Fibroblast of villous mesenchyme (primary cell): ENCODE results near the gene PRDM2. TPM values are rescaled to one million over a fixed set of nuclear protein-coding genes. Genes with fewer than 3 reads are reported as not detected.
"Not testable (repeated sequence)": the region's sequence is repeated elsewhere in the genome, so short reads cannot be mapped to it uniquely, and the experiment has no call there.

Source experiments
- DNase-seq: peaks from one replicate; pipeline ENCODE4 v3.0.0-alpha.2; 2010; ENCODE audit warnings: low read depth
- H3K4me3 ChIP-seq: 2 replicates; pipeline ENCODE4 v1.5.1; 2011; ENCODE audit warnings: low read depth, mild to moderate bottlenecking, low read length
- CTCF ChIP-seq: IDR thresholded peaks from 2 replicates; pipeline ENCODE4 v1.5.1; 2012; ENCODE audit warnings: low read depth, mild to moderate bottlenecking, low read length; ENCODE audit not compliant: insufficient read depth
- total RNA-seq: library from RNA; depleted of rRNA; stranded (reverse); fragments of >200 nt; gene quantifications from 2 replicates; pipeline ENCODE4 v1.2.3, GENCODE V29; 2012

PRDM2 gene
- total RNA-seq, 1 donor, result 19.9 TPM

- DNase-seq, result no peak
- TF ChIP-seq CTCF, result no peak
- no peak overlapping the region for H3K4me3 ChIP-seq
Measured at GRCh38 chr1:13681921-13682320, 18.1 kb upstream of the PRDM2 start.

DNA sequence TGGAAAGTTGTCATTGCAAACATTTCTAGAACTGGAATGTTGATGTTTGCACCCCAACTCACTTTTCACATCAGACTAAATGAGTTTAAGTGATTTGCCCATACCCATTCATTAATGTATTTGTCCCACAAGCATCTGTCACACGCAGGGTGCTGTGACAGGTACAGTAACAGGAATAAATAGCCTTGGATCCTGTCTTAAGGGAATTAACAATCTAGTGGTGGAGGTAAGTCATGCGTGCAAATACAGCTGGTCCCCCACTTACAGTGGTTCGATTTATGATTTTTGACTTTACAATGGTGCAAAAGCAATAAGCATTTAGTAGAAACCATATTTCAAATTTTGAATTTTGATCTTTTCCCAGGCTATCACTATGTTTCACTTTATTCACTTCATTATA is 17.5 kb upstream of the PRDM2 start:
- H3K4me3 ChIP-seq, result no peak overlapping the region
- no peak for TF ChIP-seq CTCF
- DNase-seq, result no peak

GRCh38 chr1:13683206-13683605 is 16.8 kb upstream of the PRDM2 start:
- H3K4me3 ChIP-seq, result no peak overlapping the region
- no peak for DNase-seq
- no peak for TF ChIP-seq CTCF

GRCh38 chr1:13687151-13687715 is 12.8 kb upstream of the PRDM2 start:
- no peak for DNase-seq
- no peak overlapping the region for H3K4me3 ChIP-seq
- no peak for TF ChIP-seq CTCF

GRCh38 chr1:13693094-13693493 is 6.9 kb upstream of the PRDM2 start:
- H3K4me3 ChIP-seq, DNase-seq: not testable (repeated sequence)

GRCh38 chr1:13694886-13695684 is 4.9 kb upstream of the PRDM2 start:
- TF ChIP-seq CTCF, result no peak
- DNase-seq, result no peak

GRCh38 chr1:13697738-13698137 is 2.2 kb upstream of the PRDM2 start:
- H3K4me3 ChIP-seq, result no peak overlapping the region
- peak; percentile 5 for TF ChIP-seq CTCF
- no peak for DNase-seq

More at GRCh38 chr1:13694886-13695684, 4.9 kb upstream of the PRDM2 start:
- H3K4me3 ChIP-seq, result no peak overlapping the region
